Measurements from ENCODE around the gene MRM3. TPM values are rescaled to one million over a fixed set of nuclear protein-coding genes. Genes with fewer than 3 reads are reported as not detected.

Gene MRM3
- total RNA-seq, 6 experiments from 2014 or later = 10.0 to 18.1 (median 13.4) TPM

- intact Hi-C loops (cut with DNase I) = no loop called here
- no peak for ATAC-seq
- no peaks in the 10 kb centered on the region for H3K9me3 ChIP-seq
- H3K4me3 ChIP-seq = no peak overlapping the region
- H3K4me1 ChIP-seq = no peaks in the 10 kb centered on the region
- peaks cover 5 to 47% (median 19%) of the 10 kb centered on the region in 4 donors for H3K36me3 ChIP-seq
- H3K27me3 ChIP-seq = no peaks in the 10 kb centered on the region
- no peak for TF ChIP-seq POLR2A (IDR thresholded peaks at IDR 0.05)
- TF ChIP-seq CTCF (IDR thresholded peaks at IDR 0.05) = no peak
- no peak for DNase-seq
- no peak overlapping the region for H3K27ac ChIP-seq
- WGBS (ENCODE audit: insufficient coverage, low coverage, low lambda C conversion rate, missing lambda C conversion rate) = 55% methylated on average over 2 of the region's 3 CpGs
These were observed 15.1 kb upstream of the MRM3 start for GRCh38 chr17:767076-767475.

GRCh38 chr17:773016-773415, 9.1 kb upstream of the MRM3 start:
- peaks cover 2 to 72% (median 29%) of the 10 kb centered on the region in 4 donors for H3K36me3 ChIP-seq
- WGBS (ENCODE audit: insufficient coverage, low coverage, low lambda C conversion rate, missing lambda C conversion rate) = 79% methylated on average over 5 of the region's 5 CpGs
- DNase-seq = no peak

GRCh38 chr17:773467-774312, 8.5 kb upstream of the MRM3 start:
- DNase-seq = no peak
- Histone ChIP-seq H3K4me1 (no peaks in the 10 kb centered on the region), H3K27me3 (no peaks in the 10 kb centered on the region), H3K4me3 (no peak overlapping the region), H3K27ac (no peak overlapping the region), H3K9me3 (no peaks in the 10 kb centered on the region), H3K36me3 (peaks cover 6 to 78% (median 29%) of the 10 kb centered on the region in 4 donors)
- WGBS (ENCODE audit: insufficient coverage, low coverage, low lambda C conversion rate, missing lambda C conversion rate) = 67% methylated on average over 9 of the region's 14 CpGs
- TF ChIP-seq CTCF (IDR thresholded peaks at IDR 0.05) (no peak), POLR2A (IDR thresholded peaks at IDR 0.05) (no peak)
- intact Hi-C loops (cut with DNase I) = no loop called here
- ATAC-seq = no peak

More at GRCh38 chr17:773016-773415, 9.1 kb upstream of the MRM3 start:
- H3K27ac ChIP-seq = no peak overlapping the region
- H3K9me3 ChIP-seq = no peaks in the 10 kb centered on the region
- TF ChIP-seq CTCF (IDR thresholded peaks at IDR 0.05) = no peak
- TF ChIP-seq POLR2A (IDR thresholded peaks at IDR 0.05) = no peak
- intact Hi-C loops (cut with DNase I) = no loop called here
- H3K4me1 ChIP-seq = no peaks in the 10 kb centered on the region
- no peak overlapping the region for H3K4me3 ChIP-seq
- no peaks in the 10 kb centered on the region for H3K27me3 ChIP-seq
- ATAC-seq = no peak

- Histone ChIP-seq H3K9me3 (no peaks in the 10 kb centered on the region), H3K27me3 (no peaks in the 10 kb centered on the region), H3K4me1 (no peaks in the 10 kb centered on the region), H3K27ac (no peak overlapping the region), H3K36me3 (peaks cover 6 to 78% (median 29%) of the 10 kb centered on the region in 4 donors), H3K4me3 (no peak overlapping the region)
- DNase-seq (no peak), ATAC-seq (no peak)
- 100% methylated on average over 1 of the region's 5 CpGs for WGBS (ENCODE audit: insufficient coverage, low coverage, low lambda C conversion rate, missing lambda C conversion rate)
- intact Hi-C loops (cut with DNase I) = no loop called here
- TF ChIP-seq CTCF (IDR thresholded peaks at IDR 0.05) = no peak
- TF ChIP-seq POLR2A (IDR thresholded peaks at IDR 0.05) = no peak
These were observed 7.9 kb upstream of the MRM3 start for GRCh38 chr17:774313-774584.
